GM12801 (cell line): ENCODE results near the gene DNAH11.

Source experiments
- TF ChIP-seq, protein P1 (sequence below): IDR thresholded peaks from one replicate; pipeline ENCODE4 v1.5.1; 2011; ENCODE audit warnings: control low read depth; ENCODE audit not compliant: insufficient read length; ENCODE audit errors: extremely low read depth

DNAH11 gene

DNA sequence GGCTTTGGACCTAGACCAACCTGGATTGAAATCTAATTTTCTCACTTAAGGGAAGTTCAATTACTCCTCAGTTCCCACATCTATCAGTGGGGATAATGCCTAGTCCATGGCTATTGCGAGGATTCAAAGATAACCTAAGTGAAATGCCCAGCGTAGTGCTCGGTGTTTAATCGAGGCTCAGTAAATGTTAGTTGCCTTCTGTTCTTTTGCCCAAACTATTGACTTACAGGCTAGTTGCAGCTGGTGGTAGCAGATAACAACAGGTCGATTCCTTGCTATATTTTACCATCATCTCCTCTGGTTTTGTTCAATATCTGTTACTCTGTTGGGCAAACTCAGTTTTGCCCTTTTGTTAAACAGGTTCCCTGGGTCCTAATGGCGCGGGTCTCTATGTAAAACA is 22.8 kb downstream of the DNAH11 start:
- TF ChIP-seq, protein P1, sequence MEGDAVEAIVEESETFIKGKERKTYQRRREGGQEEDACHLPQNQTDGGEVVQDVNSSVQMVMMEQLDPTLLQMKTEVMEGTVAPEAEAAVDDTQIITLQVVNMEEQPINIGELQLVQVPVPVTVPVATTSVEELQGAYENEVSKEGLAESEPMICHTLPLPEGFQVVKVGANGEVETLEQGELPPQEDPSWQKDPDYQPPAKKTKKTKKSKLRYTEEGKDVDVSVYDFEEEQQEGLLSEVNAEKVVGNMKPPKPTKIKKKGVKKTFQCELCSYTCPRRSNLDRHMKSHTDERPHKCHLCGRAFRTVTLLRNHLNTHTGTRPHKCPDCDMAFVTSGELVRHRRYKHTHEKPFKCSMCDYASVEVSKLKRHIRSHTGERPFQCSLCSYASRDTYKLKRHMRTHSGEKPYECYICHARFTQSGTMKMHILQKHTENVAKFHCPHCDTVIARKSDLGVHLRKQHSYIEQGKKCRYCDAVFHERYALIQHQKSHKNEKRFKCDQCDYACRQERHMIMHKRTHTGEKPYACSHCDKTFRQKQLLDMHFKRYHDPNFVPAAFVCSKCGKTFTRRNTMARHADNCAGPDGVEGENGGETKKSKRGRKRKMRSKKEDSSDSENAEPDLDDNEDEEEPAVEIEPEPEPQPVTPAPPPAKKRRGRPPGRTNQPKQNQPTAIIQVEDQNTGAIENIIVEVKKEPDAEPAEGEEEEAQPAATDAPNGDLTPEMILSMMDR: no peak

DNA sequence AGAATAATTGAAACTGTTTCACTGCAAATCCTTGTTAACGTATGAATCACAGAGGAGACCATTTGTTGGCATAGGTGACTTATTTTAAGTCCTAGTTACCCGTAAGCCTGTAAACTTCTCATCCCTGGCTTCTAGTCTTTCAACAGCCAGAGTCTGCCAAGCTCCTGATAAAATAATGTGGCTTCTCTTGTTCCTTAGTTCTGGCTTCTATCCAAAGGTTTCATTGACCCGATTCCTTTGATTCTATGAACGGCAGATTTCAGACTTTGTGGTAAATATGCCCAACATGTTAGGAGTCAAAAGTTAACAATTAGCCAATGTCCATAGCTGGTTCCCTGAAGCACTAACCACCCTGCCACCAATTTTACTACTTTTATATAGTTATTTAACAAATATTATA is 23.3 kb downstream of the DNAH11 start:
- TF ChIP-seq, protein P1: no peak

DNA sequence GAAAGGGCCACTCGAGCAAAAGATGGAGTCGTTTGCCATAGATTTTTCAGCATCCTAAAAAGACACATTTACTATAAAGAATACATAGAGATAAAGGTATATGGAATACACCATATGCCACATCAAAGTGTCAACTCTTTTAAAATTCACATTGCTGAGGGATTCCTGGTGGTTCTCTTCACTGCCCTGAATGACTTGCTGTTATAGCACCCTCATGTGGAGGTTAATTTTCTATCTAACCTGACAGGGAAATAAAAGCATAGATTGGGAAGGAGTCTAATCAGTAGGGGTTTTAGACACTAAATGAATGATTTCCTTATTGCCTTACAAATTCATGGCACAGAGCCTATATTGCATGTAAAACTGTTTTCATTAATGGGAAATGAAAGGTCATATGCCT is 25.9 kb downstream of the DNAH11 start:
- TF ChIP-seq, protein P1: no peak

DNA sequence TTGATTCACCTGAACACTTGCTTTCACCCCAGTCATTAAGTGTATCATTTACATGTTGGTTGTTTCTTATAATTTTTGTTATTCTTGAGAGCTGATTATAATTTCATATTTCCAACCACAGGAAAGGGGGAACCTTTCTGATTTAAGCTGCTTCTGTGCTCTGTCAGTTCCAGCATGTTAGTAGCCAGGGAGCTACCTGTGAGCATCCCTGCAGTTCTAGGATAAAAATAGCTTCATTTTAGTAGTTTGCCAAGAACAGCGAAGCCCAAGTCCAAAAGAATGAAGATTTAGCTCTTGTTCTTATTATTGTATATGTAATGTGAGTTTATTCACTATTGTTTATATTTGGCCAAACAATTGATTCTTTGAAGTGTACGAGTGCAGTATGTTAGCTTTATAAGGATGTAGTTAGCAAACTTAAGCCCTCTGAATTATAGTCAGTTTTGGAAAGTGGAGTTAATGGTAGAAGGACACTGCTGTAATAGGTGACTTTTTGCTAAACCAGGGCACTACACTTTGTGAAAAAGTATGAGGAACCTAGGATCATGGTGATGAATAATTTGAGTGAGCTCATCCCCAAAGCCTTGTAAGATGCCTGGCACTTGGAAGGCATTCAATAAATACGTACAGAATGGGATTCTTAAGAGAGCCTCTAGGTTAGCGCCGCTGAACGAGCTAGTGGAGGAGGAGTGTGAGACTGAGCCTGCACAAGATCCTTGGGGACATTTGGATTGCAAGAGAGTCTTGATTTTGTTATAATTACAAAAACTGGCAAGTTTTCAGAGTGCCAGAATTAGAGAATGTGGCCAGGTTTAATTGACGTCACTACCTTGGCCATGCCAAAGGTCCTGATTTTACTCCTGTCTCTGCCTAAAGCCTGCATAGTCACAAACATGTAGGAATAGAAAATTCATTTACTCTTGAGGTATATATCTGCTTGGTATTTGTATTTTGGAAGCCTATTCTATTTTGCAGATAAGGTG is 29.8 kb downstream of the DNAH11 start:
- TF ChIP-seq, protein P1: no peak

DNA sequence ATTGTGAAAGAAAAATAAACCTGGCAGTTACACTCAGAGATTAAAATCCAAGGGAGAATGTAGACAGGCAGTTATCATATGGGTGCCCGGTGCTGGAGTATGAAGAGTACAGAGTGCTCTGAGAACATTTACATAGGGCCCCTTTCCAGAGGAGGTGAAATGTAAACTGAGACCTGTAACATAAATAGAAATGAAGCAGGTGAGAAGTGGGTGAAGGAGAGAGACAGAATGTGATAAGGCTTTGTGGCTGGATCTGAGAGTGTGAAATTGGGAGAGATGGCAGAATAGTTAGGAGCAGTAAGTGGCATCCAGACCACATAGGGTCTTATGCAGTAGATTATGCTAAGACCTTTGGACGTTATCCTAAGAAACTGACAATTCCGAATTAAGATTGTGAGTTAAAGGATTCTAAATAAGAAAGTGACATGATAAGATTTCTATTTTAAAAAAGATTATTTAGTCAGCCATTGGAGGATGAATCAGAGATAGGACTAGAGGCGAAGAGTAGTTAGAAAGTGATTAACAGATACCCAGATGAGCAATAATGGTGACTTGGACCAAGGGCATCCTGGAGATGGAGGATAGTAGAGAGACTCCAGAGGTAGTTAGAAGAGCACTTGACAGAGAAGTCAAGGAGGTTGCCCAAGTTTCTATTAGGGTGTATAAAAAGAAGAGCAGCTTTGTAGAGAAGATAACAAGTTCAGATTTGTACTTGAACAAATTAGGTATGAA is 36.7 kb downstream of the DNAH11 start:
- TF ChIP-seq, protein P1: no peak

DNA sequence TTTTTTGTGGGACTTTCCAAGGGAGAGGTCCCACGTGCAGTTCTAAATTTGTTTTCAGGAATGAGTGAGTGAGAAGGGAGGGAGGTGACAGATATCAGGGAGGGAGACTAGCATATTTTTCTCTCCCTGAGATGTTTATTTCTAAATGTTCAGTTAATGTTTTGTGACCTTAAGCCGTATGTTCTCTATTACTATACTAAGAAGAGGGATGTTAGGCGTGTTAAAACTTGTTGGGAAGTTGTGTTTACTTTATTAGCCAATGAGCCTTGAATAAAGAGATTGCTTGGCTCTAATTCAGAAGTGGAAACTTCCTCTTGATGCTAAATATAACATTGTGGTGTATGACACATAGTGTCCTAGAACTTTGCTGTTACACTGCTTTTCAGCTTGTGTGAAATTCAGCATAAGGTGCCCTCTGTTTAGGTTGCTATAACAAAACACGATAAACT is 37.3 kb downstream of the DNAH11 start:
- TF ChIP-seq, protein P1: no peak

DNA sequence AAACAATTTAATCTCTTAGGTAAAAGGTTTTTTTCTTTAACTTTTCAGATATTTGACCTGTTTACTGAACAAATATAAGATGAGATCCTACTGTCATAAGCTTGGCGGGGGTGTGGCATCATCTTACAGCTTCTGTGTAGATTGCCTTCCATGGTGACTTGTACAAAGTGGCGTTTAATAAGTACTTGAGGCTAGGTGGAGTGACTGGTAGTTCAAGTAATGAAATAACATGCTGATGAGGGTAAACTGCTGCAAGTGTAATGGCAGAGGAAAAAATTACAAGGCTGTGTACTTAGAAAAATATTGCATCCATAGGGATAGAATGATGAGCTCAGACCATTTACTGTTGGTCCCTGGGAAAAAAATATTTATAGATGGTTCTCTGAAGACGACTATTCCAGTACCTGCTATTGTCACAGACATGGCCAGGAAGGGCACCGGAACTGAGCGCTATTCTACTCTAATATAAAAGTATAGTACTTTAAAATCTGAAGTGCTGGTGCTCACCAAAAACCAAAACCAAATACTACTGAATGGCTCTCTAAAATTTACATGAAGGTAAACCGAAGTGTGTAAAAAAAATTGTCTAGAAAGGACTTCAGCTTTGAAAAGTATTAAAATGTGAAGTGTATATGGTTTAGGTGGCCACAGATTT is 42.4 kb downstream of the DNAH11 start:
- TF ChIP-seq, protein P1: no peak
